Right lobe of liver (tissue), 4 donors: ENCODE data around the gene A3GALT2.

Experiments
- CTCF ChIP-seq, 4 donors: fragments of 200-600 bp in 3 of 4; fragments of 450-650 bp in 1 of 4; IDR thresholded peaks; one replicate each; pipeline versions ENCODE4 v1.5.1 to v1.8.0; 2016 to 2022; ENCODE audit warnings: antibody characterized with exemption in 4 of 4, mild to moderate bottlenecking in 2 of 4
- POLR2A ChIP-seq: fragments of 450-650 bp; IDR thresholded peaks from one replicate; pipeline ENCODE4 v1.6.1; 2017; ENCODE audit warnings: antibody characterized with exemption, mild to moderate bottlenecking
- donor health status: DM: no; HTN: no; CAD: no.
- donor health status: DM: no; HTN: no; CAD: no.
- donor health status: DM: no; HTN: yes; CAD: no.

GRCh38 chr1:33358114-33358794 is 37.4 kb upstream of the A3GALT2 start:
- TF ChIP-seq CTCF (IDR thresholded peaks at IDR 0.05) (no peak), POLR2A (no peak)
